ENCODE measurements around the gene SV2C.

Gene SV2C

GRCh38 chr5:76385540-76385939, 302.4 kb downstream of the SV2C start:
- Histone ChIP-seq H3K4me2 (ENCODE audit: insufficient read depth, low read length) (no peak overlapping the region), H3K4me3 (ENCODE audit: low read depth in 1 of 2, low read length in 2 of 2) (no peak overlapping the region), H3K9ac (ENCODE audit: low read depth, low read length) (no peak overlapping the region), H2AFZ (ENCODE audit: low read depth, low read length) (no peak overlapping the region), H3K9me3 (ENCODE audit: insufficient read depth, low read length, severe bottlenecking) (no peaks in the 10 kb centered on the region), H3K27me3 (ENCODE audit: insufficient read depth, low read length, poor library complexity) (peaks cover 4% of the 10 kb centered on the region), H3K79me2 (ENCODE audit: insufficient read depth, low read length) (no peaks in the 10 kb centered on the region), H3K4me1 (ENCODE audit: insufficient read depth, low read length) (no peaks in the 10 kb centered on the region), H3K27ac (ENCODE audit: low read length) (no peak overlapping the region), H3K36me3 (ENCODE audit: insufficient read depth, low read length) (no peaks in the 10 kb centered on the region), H4K20me1 (ENCODE audit: insufficient read depth, low read length) (no peaks in the 10 kb centered on the region; the same call in 1 of the 2 replicates)
- ATAC-seq (ENCODE audit: insufficient read depth, low read depth), result no peak
- no peak for TF ChIP-seq EZH2 (IDR thresholded peaks at IDR 0.05; ENCODE audit: borderline replicate concordance, low read depth, low read length, severe bottlenecking)
- TF ChIP-seq CTCF (IDR thresholded peaks at IDR 0.05; ENCODE audit: borderline replicate concordance, extremely low read depth, low read length, poor library complexity, severe bottlenecking), result no peak
- DNase-seq, result no peak

DNA sequence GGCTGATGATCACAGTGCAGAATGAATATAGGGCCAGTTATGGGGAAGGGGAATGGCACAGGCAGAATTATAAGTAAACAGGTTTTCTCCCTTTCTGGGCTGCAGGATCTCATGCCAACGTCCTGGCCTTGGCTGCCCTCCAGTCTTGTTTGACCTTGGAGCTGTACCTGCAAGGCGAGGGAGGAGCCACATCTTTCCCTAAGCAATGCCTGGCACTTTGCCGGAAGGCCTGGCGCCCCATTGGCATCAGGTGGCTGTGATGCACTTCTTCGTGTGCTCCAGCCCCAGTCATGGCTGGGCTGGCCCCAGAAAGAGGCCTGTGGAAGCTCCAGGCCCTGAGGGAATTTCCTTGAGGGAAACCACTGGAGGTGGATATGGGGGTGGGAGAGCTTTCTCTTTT, 303.2 kb downstream of the SV2C start:
- no peak for TF ChIP-seq EZH2 (IDR thresholded peaks at IDR 0.05; ENCODE audit: borderline replicate concordance, low read depth, low read length, severe bottlenecking)
- no peak for TF ChIP-seq CTCF (IDR thresholded peaks at IDR 0.05; ENCODE audit: borderline replicate concordance, extremely low read depth, low read length, poor library complexity, severe bottlenecking)
- H3K27me3 ChIP-seq (ENCODE audit: insufficient read depth, low read length, poor library complexity), result peaks cover 4% of the 10 kb centered on the region
- H3K9me3 ChIP-seq (ENCODE audit: insufficient read depth, low read length, severe bottlenecking), result no peaks in the 10 kb centered on the region
- ATAC-seq (ENCODE audit: insufficient read depth, low read depth) (no peak), DNase-seq (no peak)
- H3K79me2 ChIP-seq (ENCODE audit: insufficient read depth, low read length), result no peaks in the 10 kb centered on the region
- no peaks in the 10 kb centered on the region; the same call in 1 of the 2 replicates for H4K20me1 ChIP-seq (ENCODE audit: insufficient read depth, low read length)
- H3K4me3 ChIP-seq (ENCODE audit: low read depth in 1 of 2, low read length in 2 of 2), result no peak overlapping the region
- H3K36me3 ChIP-seq (ENCODE audit: insufficient read depth, low read length), result no peaks in the 10 kb centered on the region
- H3K27ac ChIP-seq (ENCODE audit: low read length), result no peak overlapping the region
- no peak overlapping the region for H3K4me2 ChIP-seq (ENCODE audit: insufficient read depth, low read length)
- no peak overlapping the region for H3K9ac ChIP-seq (ENCODE audit: low read depth, low read length)
- no peak overlapping the region for H2AFZ ChIP-seq (ENCODE audit: low read depth, low read length)
- no peaks in the 10 kb centered on the region for H3K4me1 ChIP-seq (ENCODE audit: insufficient read depth, low read length)

DNA sequence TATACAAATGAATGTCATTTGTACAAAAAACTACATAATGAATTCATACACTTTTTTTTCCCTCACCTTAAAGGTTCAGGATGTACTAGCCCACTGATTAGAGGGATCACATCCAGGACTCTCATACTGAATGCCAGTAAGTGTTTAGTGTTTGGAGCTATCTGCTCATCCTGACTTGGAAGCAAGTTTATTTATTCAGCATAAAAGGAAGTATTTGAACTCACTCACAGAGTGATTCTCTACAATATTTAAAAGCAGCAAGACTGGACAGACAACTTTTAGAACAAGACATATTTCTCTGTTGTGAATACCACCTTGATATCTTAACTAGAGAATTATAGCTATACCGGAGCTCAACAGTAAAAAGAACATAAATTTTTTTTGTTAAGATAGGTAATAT, 305.1 kb downstream of the SV2C start:
- Histone ChIP-seq H4K20me1 (ENCODE audit: insufficient read depth, low read length) (no peaks in the 10 kb centered on the region; the same call in 1 of the 2 replicates), H3K4me1 (ENCODE audit: insufficient read depth, low read length) (no peaks in the 10 kb centered on the region), H3K79me2 (ENCODE audit: insufficient read depth, low read length) (no peaks in the 10 kb centered on the region), H3K27ac (ENCODE audit: low read length) (no peak overlapping the region), H3K9ac (ENCODE audit: low read depth, low read length) (no peak overlapping the region), H3K4me3 (ENCODE audit: low read depth in 1 of 2, low read length in 2 of 2) (no peak overlapping the region), H3K36me3 (ENCODE audit: insufficient read depth, low read length) (no peaks in the 10 kb centered on the region), H3K4me2 (ENCODE audit: insufficient read depth, low read length) (no peak overlapping the region), H3K9me3 (ENCODE audit: insufficient read depth, low read length, severe bottlenecking) (no peaks in the 10 kb centered on the region), H2AFZ (ENCODE audit: low read depth, low read length) (no peak overlapping the region), H3K27me3 (ENCODE audit: insufficient read depth, low read length, poor library complexity) (peaks cover 4% of the 10 kb centered on the region)
- ATAC-seq (ENCODE audit: insufficient read depth, low read depth) (no peak), DNase-seq (no peak)
- TF ChIP-seq CTCF (IDR thresholded peaks at IDR 0.05; ENCODE audit: borderline replicate concordance, extremely low read depth, low read length, poor library complexity, severe bottlenecking), result no peak
- no peak for TF ChIP-seq EZH2 (IDR thresholded peaks at IDR 0.05; ENCODE audit: borderline replicate concordance, low read depth, low read length, severe bottlenecking)
